HuH-7.5 (cell line): Measurements from ENCODE around the gene SNORC.

Experiments used
- DNase-seq: peaks from one replicate; pipeline ENCODE4 v3.0.0; 2011; ENCODE audit warnings: low spot score

The SNORC gene

DNA sequence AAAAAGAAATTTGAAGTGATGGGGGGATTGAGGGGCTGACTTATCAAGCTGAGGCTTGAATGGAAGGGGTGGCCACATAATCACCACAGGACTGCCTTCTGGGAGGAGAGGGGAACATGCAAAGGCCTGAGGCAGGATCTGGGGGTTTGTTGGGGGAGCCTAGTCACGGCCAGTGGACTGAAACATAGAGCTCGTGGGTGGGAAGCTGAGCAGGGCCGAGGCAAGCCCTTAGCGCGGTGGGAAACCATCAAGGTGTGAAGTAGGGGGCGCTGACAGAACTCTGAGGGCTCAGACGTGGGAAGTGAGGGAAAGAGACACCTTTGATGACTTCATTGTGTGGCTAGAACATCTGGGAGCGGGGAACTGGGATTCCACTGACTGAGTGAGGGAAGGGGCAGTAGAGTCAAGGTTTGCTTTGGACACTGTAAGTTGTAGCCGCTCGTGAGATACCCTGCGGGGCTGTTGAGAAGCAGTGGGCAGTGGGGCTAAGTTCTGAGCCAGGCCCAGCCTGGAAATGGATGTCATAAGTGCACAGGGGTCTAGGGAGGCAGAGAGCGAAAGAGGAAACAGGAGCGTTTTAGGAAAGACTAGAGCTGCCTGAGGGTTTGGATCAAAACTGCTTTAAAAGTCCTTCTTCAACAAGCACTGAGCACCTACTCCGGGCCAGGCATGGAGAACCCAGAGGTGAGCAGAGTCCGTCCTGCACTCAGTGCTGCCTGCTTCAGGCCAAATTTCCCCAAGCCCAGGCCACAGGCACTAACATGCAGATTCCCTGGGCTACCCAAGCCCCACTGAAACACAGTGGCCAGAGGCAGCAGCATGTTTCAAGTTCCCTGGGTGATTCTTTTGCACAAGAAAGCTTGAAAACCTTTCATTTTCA lies 686 bp upstream of the SNORC start:
- no peak for DNase-seq

GRCh38 chr2:232870766-232871371 lies 805 bp downstream of the SNORC start:
- DNase-seq, result no peak

DNA sequence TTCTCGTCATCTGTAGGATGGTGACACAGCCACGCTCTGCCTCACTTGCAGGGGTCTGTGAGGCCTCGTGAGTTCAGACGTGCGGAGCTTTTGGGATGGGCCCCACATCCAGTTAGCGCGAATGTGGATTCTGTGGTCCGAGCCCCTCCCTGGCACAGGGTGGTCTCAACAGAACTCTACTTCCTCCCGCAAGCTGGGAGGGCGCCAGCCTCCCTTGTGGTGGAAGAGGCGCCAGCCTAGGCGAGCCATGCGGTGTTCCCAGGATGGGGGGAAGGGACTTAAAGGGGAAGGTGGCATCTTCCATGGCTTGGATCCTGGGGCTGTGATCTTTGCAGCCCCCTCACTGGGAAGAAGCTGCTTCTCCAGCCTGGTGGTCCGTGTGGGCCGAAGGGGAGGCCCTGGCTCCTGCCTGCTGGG lies 1.4 kb downstream of the SNORC start:
- DNase-seq, result no peak

- no peak for DNase-seq
These were observed 2.0 kb downstream of the SNORC start for GRCh38 chr2:232871835-232872736.

DNA sequence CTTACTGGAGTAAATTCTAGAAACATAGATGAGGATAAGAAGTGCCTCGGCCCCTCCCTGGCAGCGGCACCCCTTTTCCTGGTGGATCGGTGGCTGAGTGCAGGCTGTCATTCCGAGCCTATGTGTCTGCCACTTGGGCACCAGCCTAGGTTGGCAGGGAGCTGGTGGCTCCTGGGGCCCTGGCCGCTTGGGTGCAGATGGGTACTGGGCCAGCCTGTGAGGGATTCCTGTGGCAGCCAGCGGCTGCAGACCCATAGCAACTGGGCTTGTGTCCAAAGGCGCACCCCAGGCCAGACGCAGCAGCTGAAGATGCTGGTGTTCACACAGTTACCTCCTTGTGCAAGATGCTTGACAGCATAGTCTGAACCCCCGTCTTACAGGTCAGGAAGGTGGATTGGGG lies 2.8 kb downstream of the SNORC start:
- no peak for DNase-seq

GRCh38 chr2:232873292-232873908 lies 3.3 kb downstream of the SNORC start:
- DNase-seq, result no peak

GRCh38 chr2:232873909-232874641 lies 4.0 kb downstream of the SNORC start:
- DNase-seq, result no peak

DNA sequence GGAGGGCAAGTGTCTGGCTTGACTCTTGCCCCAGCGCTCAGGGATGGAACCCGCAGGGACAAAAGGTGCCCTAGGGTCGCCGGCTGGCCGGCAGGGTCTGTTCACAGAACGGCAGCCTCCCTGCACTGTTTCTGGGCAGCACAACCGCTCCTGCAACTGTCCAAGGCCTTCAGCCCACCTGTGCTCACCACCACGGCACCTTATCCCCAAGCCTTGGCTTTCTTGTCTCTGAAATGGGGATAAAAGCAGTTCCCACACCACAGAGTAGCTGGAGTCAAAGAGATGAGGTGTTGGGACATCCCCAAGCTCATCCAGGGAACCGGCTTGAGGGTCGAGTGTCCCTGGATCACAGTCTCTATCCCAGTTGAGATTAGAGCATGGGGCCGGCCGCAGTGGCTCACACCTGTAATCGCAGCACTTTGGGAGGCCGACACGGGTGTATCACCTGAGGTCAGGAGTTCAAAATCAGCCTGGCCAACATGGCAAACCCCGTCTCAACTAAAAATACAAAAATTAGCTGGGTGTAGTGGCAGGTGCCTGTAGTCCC lies 4.7 kb downstream of the SNORC start:
- no peak for DNase-seq

- DNase-seq, result peak; percentile 56
These were observed 5.4 kb downstream of the SNORC start for GRCh38 chr2:232875256-232876121.

- DNase-seq, result peak; percentile 86
These were observed 6.3 kb downstream of the SNORC start for GRCh38 chr2:232876161-232876977.

- DNase-seq, result peak; percentile 63
These were observed 6.9 kb downstream of the SNORC start for GRCh38 chr2:232876978-232877441.

DNA sequence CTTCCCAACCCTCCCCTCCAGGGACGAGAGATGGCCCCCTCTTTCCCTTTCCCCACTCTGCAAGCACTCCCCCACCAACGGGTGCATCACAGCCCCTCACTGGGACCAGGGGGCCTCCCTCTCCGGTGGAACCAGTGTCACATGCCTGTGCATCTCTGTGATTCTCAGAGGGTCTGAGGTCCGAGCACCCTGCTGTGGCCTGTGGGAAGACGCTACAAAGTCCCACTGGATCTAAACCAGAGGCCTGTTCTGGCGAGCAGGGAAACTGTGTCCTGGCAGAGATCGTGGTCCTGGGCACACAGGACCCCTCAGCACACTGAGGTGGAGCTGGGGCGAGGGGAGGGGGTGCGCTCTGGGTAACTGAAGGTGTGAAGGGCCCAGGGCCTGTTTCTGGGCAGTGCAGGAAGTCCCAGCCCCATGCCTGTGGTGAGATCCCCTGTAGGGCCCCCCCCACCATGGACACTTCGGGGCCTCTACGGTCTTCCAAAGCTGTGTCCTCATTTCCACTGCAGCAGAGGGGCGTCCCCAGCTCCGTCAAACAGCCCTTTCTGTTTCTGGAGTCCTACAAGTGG lies 8.0 kb downstream of the SNORC start:
- DNase-seq, result no peak

GRCh38 chr2:232878855-232879617 lies 9.0 kb downstream of the SNORC start:
- no peak for DNase-seq

DNA sequence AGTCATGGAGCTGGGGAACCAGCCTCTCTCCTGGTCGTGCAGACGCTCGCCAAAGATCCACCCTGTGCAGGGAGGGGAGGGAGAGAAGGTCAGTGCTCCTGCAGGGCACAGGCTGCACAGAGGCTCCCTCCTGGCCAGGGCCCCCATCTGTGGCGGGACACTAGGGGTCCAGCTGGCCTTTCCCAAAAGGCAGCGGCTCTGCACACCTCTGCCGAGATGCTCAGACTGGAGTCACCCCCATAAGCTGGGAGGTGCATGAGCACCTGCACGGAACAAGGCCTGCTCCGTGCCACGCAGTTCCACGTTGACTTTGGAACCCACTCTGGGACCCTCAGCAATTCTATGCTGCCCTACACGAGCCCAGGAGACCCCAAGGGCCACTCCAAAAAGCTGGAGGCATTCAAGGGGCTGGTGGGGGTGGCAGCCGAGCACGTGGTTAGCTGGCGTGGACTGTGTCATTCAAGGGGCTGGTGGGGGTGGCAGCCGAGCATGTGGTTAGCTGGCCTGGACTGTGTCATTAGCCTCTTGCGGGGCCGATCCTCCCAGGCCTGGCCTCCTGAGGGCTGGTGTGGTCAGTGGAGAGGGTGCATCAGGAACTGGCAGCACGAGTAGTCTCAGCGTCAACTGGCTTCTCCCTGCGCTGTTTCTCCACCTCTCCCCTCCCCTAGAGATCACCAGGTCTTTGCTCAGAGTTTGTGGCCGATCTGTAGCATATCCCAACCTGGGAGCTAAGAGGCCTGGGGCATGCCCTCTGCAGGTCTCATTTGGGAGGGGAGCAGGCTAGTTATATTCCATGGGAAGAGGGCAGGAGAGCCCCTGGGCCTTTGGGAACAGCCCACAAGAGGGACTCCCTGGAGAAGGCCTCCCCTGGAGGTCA lies 9.8 kb downstream of the SNORC start:
- DNase-seq, result no peak

- no peak for DNase-seq
These were observed 10.8 kb downstream of the SNORC start for GRCh38 chr2:232880764-232881351.

GRCh38 chr2:232882085-232882484 lies 12.0 kb downstream of the SNORC start:
- DNase-seq, result no peak
